Measurements from ENCODE around the gene VWC2. TPM values are rescaled to one million over a fixed set of nuclear protein-coding genes. Genes with fewer than 3 reads are reported as not detected.
"Not testable (repeated sequence)": the region's sequence is repeated elsewhere in the genome, so short reads cannot be mapped to it uniquely, and the experiment has no call there.

VWC2 gene
- total RNA-seq, 1 donor from 2014 or later, result 1.2 TPM

DNA sequence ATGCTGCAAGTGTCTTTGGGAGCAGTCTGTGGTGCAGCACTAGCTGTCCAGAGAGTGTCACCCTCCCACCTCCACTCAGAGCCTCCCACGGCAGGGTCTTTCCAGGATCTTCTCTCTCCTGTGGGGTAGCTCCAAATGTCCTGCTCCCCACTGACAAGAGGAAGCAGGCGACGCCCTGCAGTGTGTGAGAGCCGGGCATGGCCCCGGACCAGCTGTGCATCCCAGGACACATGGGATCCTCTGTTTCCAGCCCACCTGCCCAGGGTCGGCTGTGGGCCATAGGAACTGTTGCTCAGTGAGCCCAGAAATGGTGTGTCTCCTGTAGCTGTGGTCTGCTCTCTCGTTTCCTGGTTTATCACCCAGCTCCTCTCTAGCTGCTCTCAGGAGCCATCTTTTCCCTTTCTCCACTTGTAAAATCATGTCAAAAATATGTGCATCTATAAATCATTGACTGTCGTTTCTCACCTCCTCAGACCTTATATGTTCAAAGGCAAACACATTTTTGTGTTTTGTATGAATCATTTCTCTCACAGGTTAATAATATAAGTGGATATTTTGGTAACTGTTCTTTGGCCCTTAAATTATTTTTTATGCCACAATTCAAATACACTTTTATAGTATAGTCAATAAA is 74.9 kb downstream of the VWC2 start:
- Mint-ChIP-seq H3K4me1 (ENCODE audit: low read depth, unreplicated experiment) (peaks cover 13% of the 10 kb centered on the region), H3K36me3 (ENCODE audit: unreplicated experiment) (no peaks in the 10 kb centered on the region), H3K27me3 (ENCODE audit: unreplicated experiment) (peaks cover 7% of the 10 kb centered on the region), H3K4me3 (ENCODE audit: unreplicated experiment) (no peak overlapping the region), H3K9me3 (ENCODE audit: unreplicated experiment) (no peaks in the 10 kb centered on the region), H3K27ac (ENCODE audit: unreplicated experiment) (no peak overlapping the region)
- no peak for DNase-seq
- TF ChIP-seq, protein P1, sequence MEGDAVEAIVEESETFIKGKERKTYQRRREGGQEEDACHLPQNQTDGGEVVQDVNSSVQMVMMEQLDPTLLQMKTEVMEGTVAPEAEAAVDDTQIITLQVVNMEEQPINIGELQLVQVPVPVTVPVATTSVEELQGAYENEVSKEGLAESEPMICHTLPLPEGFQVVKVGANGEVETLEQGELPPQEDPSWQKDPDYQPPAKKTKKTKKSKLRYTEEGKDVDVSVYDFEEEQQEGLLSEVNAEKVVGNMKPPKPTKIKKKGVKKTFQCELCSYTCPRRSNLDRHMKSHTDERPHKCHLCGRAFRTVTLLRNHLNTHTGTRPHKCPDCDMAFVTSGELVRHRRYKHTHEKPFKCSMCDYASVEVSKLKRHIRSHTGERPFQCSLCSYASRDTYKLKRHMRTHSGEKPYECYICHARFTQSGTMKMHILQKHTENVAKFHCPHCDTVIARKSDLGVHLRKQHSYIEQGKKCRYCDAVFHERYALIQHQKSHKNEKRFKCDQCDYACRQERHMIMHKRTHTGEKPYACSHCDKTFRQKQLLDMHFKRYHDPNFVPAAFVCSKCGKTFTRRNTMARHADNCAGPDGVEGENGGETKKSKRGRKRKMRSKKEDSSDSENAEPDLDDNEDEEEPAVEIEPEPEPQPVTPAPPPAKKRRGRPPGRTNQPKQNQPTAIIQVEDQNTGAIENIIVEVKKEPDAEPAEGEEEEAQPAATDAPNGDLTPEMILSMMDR (IDR thresholded peaks at IDR 0.05; ENCODE audit: partially characterized antibody, unreplicated experiment), result no peak

DNA sequence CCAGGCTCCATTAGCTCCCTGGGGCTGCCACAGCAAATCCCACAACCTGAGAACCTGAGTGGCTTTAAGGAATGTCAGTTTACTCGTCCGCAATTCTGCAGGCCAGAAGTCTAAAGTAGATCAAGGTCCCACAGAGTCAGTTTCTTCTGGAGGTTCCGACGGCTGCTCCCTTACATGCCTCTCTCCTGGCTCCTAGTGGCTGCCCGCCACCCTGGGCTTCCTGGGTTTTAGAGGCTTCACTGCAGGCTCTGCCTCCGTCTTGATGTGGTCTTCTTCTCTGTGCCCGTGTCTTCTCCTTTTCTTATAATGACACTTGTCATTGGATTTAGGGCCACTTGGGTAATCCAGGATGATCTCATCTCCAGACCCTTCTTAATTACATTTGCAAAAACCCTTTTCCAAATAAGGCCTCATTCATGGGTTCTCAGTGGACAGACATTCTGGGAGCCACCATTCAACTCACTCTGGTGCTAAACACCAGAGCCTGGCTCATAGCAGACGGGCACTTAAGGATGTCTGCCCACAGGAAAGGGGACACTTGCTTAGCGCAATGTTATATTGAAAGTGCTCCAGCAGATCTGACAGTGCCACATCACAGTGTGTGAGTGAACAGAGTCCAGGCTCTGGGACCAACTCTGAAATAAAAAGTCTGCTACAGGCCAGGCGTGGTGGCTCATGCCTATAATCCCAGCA is 77.6 kb downstream of the VWC2 start:
- H3K4me3 Mint-ChIP-seq (ENCODE audit: unreplicated experiment), result no peak overlapping the region
- H3K9me3 Mint-ChIP-seq (ENCODE audit: unreplicated experiment), result peaks cover 3% of the 10 kb centered on the region
- TF ChIP-seq, protein P1 (IDR thresholded peaks at IDR 0.05; ENCODE audit: partially characterized antibody, unreplicated experiment), result no peak
- peaks cover 23% of the 10 kb centered on the region for H3K4me1 Mint-ChIP-seq (ENCODE audit: low read depth, unreplicated experiment)
- no peaks in the 10 kb centered on the region for H3K36me3 Mint-ChIP-seq (ENCODE audit: unreplicated experiment)
- peak; percentile 42 for DNase-seq
- H3K27me3 Mint-ChIP-seq (ENCODE audit: unreplicated experiment), result peaks cover 6% of the 10 kb centered on the region
- no peak overlapping the region for H3K27ac Mint-ChIP-seq (ENCODE audit: unreplicated experiment)

DNA sequence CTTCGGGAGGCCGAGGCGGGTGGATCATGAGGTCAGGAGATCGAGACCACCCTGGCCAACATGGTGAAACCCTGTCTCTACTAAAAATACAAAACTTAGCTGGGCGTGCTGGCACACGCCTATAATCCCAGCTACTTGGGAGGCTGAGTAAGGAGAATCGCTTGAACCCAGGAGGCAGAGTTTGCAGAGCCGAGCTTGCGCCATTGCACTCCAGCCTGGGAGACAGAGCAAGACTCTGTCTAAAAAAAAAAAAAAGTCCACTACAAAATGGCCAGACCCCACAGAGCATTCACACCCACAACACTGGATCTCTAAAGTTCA is 78.1 kb downstream of the VWC2 start:
- peaks cover 20% of the 10 kb centered on the region for H3K4me1 Mint-ChIP-seq (ENCODE audit: low read depth, unreplicated experiment)
- H3K27me3 Mint-ChIP-seq (ENCODE audit: unreplicated experiment); H3K36me3 Mint-ChIP-seq (ENCODE audit: unreplicated experiment); H3K27ac Mint-ChIP-seq (ENCODE audit: unreplicated experiment); H3K4me3 Mint-ChIP-seq (ENCODE audit: unreplicated experiment); DNase-seq; H3K9me3 Mint-ChIP-seq (ENCODE audit: unreplicated experiment): not testable (repeated sequence)

DNA sequence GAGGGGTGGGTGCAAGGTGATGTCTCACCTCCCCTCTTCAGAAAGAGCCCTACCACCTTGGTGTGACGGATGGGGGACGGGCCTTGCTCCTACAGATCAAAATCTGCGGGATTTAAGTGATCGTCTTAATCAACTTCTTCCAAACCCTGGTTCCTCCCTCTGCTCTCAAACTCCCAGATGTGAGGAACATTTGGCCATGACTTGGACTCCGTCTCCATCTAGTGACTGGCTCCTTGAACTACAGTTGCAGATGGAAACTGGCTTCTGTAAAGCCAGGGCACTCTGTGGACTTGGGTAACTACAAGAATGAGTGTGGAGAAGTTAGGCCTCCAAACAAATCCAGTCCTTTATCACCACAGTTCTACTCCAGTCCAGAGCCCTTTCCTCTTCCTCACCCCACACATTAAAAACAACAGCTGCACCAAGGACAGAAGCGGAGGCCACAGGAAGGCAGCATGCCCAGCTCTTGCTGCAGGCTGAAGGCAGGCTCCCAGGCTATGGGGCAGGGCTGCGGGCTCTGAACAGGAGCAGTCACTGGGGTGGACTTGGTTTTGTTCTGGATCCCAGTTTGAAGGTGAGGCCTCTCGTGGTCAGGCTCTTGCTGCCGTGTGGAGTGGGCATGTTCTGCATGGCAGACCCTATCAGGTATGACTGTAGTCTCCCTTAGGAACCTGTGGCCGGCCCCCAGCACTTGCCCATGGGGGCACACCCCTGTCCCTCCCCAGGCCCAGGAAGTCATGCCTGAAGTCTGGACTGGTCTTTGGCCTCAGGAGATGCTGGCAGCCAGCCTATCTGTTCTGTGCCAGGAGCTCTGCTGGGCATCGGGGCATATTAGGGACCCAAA is 79.4 kb downstream of the VWC2 start:
- Mint-ChIP-seq H3K27ac (ENCODE audit: unreplicated experiment) (no peak overlapping the region), H3K4me3 (ENCODE audit: unreplicated experiment) (no peak overlapping the region), H3K4me1 (ENCODE audit: low read depth, unreplicated experiment) (peaks cover 20% of the 10 kb centered on the region), H3K36me3 (ENCODE audit: unreplicated experiment) (peaks cover 5% of the 10 kb centered on the region), H3K9me3 (ENCODE audit: unreplicated experiment) (peaks cover 7% of the 10 kb centered on the region), H3K27me3 (ENCODE audit: unreplicated experiment) (peaks cover 2% of the 10 kb centered on the region)
- DNase-seq, result peak; percentile 58
- TF ChIP-seq, protein P1 (IDR thresholded peaks at IDR 0.05; ENCODE audit: partially characterized antibody, unreplicated experiment), result peak; percentile 76

DNA sequence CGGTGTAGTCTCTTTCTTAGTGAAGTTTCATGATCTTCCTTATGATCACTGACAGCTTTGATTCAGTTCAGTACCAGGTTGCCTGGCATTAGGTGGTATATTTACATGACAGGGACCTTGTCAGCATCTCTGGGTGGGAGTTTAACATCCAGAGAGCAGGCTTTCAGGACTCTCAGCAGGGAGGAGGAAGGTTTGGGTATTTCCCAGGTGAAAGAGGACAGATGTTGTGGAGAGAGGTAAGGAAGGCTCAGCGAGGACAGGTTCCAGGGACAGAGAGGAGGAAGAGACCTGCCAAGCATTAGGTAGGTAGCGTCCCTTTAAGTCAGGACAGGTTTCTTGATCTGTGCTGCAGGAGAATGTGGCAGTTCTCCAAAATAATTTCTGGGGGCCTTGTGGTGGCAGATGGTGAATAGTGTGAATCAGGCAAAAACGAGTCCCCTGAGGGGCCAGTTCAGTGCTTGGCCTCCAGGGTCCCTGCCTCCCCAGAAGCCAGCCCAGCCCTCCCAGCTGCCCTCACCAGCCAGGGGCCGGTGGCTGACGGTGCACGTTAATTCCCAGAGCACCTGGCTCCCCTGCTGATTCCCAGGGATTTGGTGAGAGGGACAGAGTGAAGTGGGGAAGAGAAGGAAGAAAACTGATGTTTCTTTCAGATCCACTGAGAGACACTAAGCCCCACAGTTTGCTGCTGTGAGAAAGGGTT is 82.0 kb downstream of the VWC2 start:
- TF ChIP-seq, protein P1 (IDR thresholded peaks at IDR 0.05; ENCODE audit: partially characterized antibody, unreplicated experiment), result no peak
- peak overlapping the region; percentile 75 for H3K4me3 Mint-ChIP-seq (ENCODE audit: unreplicated experiment)
- no peaks in the 10 kb centered on the region for H3K27me3 Mint-ChIP-seq (ENCODE audit: unreplicated experiment)
- H3K4me1 Mint-ChIP-seq (ENCODE audit: low read depth, unreplicated experiment), result peaks cover 20% of the 10 kb centered on the region
- peak overlapping the region; percentile 16 for H3K27ac Mint-ChIP-seq (ENCODE audit: unreplicated experiment)
- peaks cover 5% of the 10 kb centered on the region for H3K36me3 Mint-ChIP-seq (ENCODE audit: unreplicated experiment)
- peak; percentile 19 for DNase-seq
- H3K9me3 Mint-ChIP-seq (ENCODE audit: unreplicated experiment), result peaks cover 10% of the 10 kb centered on the region

Measured in glutamatergic neuron (in vitro differentiated cells).